ENCODE results near the gene ACVR1. TPM values are rescaled to one million over a fixed set of nuclear protein-coding genes. Genes with fewer than 3 reads are reported as not detected.

Gene ACVR1
- total and polyA plus RNA-seq, 2 donors (not counting 3 experiments of a cell fraction or from before 2014, with no cell fraction given), result 24.8 to 33.6 TPM

DNA sequence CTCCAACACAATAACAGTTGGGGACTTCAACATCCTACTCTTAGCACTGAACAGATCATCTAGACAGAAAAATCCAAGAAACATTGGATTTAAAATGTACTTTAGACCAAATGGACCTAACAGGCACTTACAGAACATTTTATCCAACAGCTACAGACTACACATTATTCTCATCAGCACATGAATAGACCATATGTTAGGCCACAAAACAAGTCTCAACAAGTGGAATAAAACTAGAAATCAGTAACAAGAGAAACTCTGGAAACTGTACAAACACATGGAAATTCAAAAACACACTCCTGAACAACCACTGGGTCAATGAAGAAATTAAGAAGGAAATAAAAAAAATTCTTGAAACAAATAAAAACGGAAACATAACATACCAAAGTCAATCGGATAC is 117.5 kb downstream of the ACVR1 start:
- dilution Hi-C loops (cut with MboI; ENCODE audit: extremely low pct_ligation_motif_present, low sequenced_read_pairs), result no loop called here
- no TSS peak for BruUV-seq (replicated peaks)
- Histone ChIP-seq H2AFZ (ENCODE audit: low read depth, low read length) (no peak overlapping the region), H3K27ac (ENCODE audit: insufficient read depth, low read depth, low read length) (no peak overlapping the region), H3K4me2 (ENCODE audit: insufficient read depth, low read length) (no peak overlapping the region), H3K9me3 (replicated peaks; ENCODE audit: control insufficient read depth, insufficient read depth, low read length) (no peaks in the 10 kb centered on the region), H3K9ac (replicated peaks; ENCODE audit: extremely low read depth, insufficient read depth, low read length) (no peak overlapping the region), H4K20me1 (replicated peaks; ENCODE audit: control insufficient read depth, extremely low read depth, insufficient read depth, low read length) (no peaks in the 10 kb centered on the region), H3K79me2 (ENCODE audit: control insufficient read depth, insufficient read depth, low read length) (no peaks in the 10 kb centered on the region), H3K4me1 (ENCODE audit: control insufficient read depth, extremely low read depth, insufficient read depth, low read length) (no peaks in the 10 kb centered on the region), H3K36me3 (ENCODE audit: control insufficient read depth in 2 of 2, extremely low read depth in 1 of 2, insufficient read depth in 2 of 2, low read length in 2 of 2) (no peaks in the 10 kb centered on the region), H3K4me3 (replicated peaks in 1 of 3; ENCODE audit: insufficient read depth in 1 of 3, low read depth in 1 of 3, low read length in 3 of 3) (no peak overlapping the region), H3K27me3 (ENCODE audit: control insufficient read depth in 2 of 2, insufficient read depth in 2 of 2, low read length in 2 of 2) (no peaks in the 10 kb centered on the region), H3K9me1 (replicated peaks; ENCODE audit: control insufficient read depth, extremely low read depth, insufficient read depth, low read length) (no peaks in the 10 kb centered on the region)
- intact Hi-C loops (cut with micrococcal nuclease), result no loop called here
- DNase-seq (ENCODE audit: low read depth, low spot score) (no peak), FAIRE-seq (no peak)
- TF ChIP-seq POLR2AphosphoS5 (IDR thresholded peaks at IDR 0.05; ENCODE audit: insufficient read depth, low read depth, low read length) (no peak), MYC (IDR thresholded peaks at IDR 0.05; ENCODE audit: low read depth, low read length) (no peak), FOS (IDR thresholded peaks at IDR 0.05; ENCODE audit: borderline replicate concordance, insufficient read depth, low read length) (no peak), MAX (IDR thresholded peaks at IDR 0.05; ENCODE audit: insufficient read depth, insufficient read length) (no peak), POLR2A (IDR thresholded peaks at IDR 0.05; ENCODE audit: low read depth, low read length) (no peak), GATA2 (IDR thresholded peaks at IDR 0.05; ENCODE audit: insufficient read depth, insufficient read length, low read depth, low read length) (no peak), JUN (IDR thresholded peaks at IDR 0.05; ENCODE audit: borderline replicate concordance, insufficient read depth, insufficient read length, low read depth) (no peak), EZH2 (IDR thresholded peaks at IDR 0.05; ENCODE audit: borderline replicate concordance, low read depth, low read length, severe bottlenecking) (no peak)
- TF ChIP-seq, protein P1, sequence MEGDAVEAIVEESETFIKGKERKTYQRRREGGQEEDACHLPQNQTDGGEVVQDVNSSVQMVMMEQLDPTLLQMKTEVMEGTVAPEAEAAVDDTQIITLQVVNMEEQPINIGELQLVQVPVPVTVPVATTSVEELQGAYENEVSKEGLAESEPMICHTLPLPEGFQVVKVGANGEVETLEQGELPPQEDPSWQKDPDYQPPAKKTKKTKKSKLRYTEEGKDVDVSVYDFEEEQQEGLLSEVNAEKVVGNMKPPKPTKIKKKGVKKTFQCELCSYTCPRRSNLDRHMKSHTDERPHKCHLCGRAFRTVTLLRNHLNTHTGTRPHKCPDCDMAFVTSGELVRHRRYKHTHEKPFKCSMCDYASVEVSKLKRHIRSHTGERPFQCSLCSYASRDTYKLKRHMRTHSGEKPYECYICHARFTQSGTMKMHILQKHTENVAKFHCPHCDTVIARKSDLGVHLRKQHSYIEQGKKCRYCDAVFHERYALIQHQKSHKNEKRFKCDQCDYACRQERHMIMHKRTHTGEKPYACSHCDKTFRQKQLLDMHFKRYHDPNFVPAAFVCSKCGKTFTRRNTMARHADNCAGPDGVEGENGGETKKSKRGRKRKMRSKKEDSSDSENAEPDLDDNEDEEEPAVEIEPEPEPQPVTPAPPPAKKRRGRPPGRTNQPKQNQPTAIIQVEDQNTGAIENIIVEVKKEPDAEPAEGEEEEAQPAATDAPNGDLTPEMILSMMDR (IDR thresholded peaks at IDR 0.05; ENCODE audit: extremely low read depth in 1 of 2, insufficient read depth in 1 of 2, low read depth in 1 of 2, low read length in 2 of 2), result no peak
- ChIA-PET CTCF (no interaction called here), POLR2A (no interaction called here)

Measured in endothelial cell of umbilical vein (primary cell).